ENCODE measurements around the gene ACOT6.

ACOT6 gene

DNA sequence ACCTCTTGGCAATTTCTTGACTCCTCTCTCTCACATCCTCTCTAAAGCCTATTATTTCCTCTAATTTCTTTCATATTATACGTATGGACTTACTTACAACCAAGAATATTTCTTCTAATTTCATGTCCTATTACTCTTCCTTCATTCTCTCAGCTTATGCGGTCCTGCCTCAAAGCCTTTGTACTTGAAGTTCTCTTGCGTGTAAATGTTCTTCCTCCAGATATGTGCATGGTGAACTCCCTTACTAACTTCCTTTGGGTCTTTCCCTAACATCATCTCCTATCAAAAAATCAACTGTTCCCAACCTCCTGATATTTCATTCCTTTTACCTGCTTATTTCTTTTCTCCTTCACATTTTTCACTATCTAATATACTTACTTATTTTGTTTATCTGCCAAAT lies 55.5 kb downstream of the ACOT6 start:
- Histone ChIP-seq H3K4me3 (no peak overlapping the region), H3K9me3 (no peaks in the 10 kb centered on the region), H3K4me1 (no peaks in the 10 kb centered on the region), H3K9ac (no peak overlapping the region), H4K20me1 (no peaks in the 10 kb centered on the region), H3K27me3 (no peaks in the 10 kb centered on the region), H3K4me2 (no peak overlapping the region), H3K36me3 (peaks cover 13% of the 10 kb centered on the region; the same call in 1 of the 2 replicates), H3K27ac (no peak overlapping the region)
- TF ChIP-seq Cebpa-rat (IDR thresholded peaks at IDR 0.05) = no peak
